OCI-LY7 (cell line): ENCODE results near the gene CACNA1D. TPM values are rescaled to one million over a fixed set of nuclear protein-coding genes. Genes with fewer than 3 reads are reported as not detected.

Experiments used
- BruUV-seq: library from RNA; stranded (reverse); fragments of 400-500 nt; replicated peaks from 2 replicates; lab custom pipeline; 2021; lab: Mats Ljungman, UMichigan
- CTCF ChIA-PET: fragments of 300-600 bp; sonication (Branson Sonifier 250); formaldehyde crosslinking; loops from one replicate; lab custom pipeline; 2022; ENCODE audit warnings: antibody characterized with exemption; ENCODE audit not compliant: unreplicated experiment; lab: Charles Lee
- POLR2A ChIA-PET: fragments of 300-600 bp; sonication (Branson Sonifier 250); formaldehyde crosslinking; loops from one replicate; lab custom pipeline; 2022; ENCODE audit warnings: antibody characterized with exemption; lab: Charles Lee
- DNase-seq: peaks from one replicate; pipeline ENCODE4 v3.0.0-alpha.2; 2015; ENCODE audit warnings: low spot score
- H2AFZ ChIP-seq: fragments of 200-600 bp; sonication (generic), shearing (Covaris generic); 2 replicates; pipeline ENCODE4 v1.6.1; 2014; ENCODE audit warnings: mild to moderate bottlenecking, antibody characterized with exemption, low read length, moderate library complexity
- H3K27ac ChIP-seq: fragments of 200-600 bp; sonication (generic); 2 replicates; pipeline ENCODE4 v1.5.1; 2014; ENCODE audit warnings: mixed run types, low read depth, mild to moderate bottlenecking, moderate library complexity, low read length, inconsistent platforms; ENCODE audit not compliant: poor library complexity, severe bottlenecking
- H3K36me3 ChIP-seq: fragments of 200-600 bp; sonication (generic); 2 replicates; pipeline ENCODE4 v1.6.1; 2014; ENCODE audit warnings: mild to moderate bottlenecking, antibody characterized with exemption, low read length, moderate library complexity, mixed read lengths; ENCODE audit not compliant: insufficient read depth
- H3K4me1 ChIP-seq: fragments of 200-600 bp; sonication (generic); 2 replicates; pipeline ENCODE4 v1.5.1; 2014; ENCODE audit warnings: mild to moderate bottlenecking, low read length; ENCODE audit not compliant: insufficient read depth, poor library complexity, severe bottlenecking
- H3K4me2 ChIP-seq: fragments of 200-600 bp; sonication (generic); 2 replicates; pipeline ENCODE4 v1.6.1; 2014; ENCODE audit warnings: mild to moderate bottlenecking, low read length
- H3K4me3 ChIP-seq: fragments of 200-600 bp; sonication (generic); 2 replicates; pipeline ENCODE4 v1.5.1; 2014; ENCODE audit warnings: mild to moderate bottlenecking, low read depth, low read length; ENCODE audit not compliant: poor library complexity, severe bottlenecking
- H3K79me2 ChIP-seq: fragments of 200-600 bp; sonication (generic); 2 replicates; pipeline ENCODE4 v1.6.1; 2016; ENCODE audit warnings: low read depth, mild to moderate bottlenecking, low read length, moderate library complexity, mixed read lengths; ENCODE audit not compliant: insufficient read depth
- H3K9me2 ChIP-seq: fragments of 200-600 bp; sonication (generic); 2 replicates; pipeline ENCODE4 v1.6.1; 2016; ENCODE audit warnings: mild to moderate bottlenecking, low read length, mixed read lengths; ENCODE audit not compliant: insufficient read depth
- H3K9me3 ChIP-seq: fragments of 200-600 bp; sonication (generic); 2 replicates; pipeline ENCODE4 v1.6.1; 2014; ENCODE audit warnings: mild to moderate bottlenecking, mixed run types, low read length, mixed read lengths
- H4K20me1 ChIP-seq: fragments of 200-600 bp; sonication (generic); 2 replicates; pipeline ENCODE4 v1.6.1; 2014; ENCODE audit warnings: mild to moderate bottlenecking, antibody characterized with exemption, low read length, moderate library complexity, mixed read lengths; ENCODE audit not compliant: insufficient read depth
- EZH2phosphoT487 ChIP-seq: fragments of 200-600 bp; sonication (generic); IDR thresholded peaks from 2 replicates; pipeline ENCODE4 v1.6.1; 2018; ENCODE audit warnings: low read depth, borderline replicate concordance, mild to moderate bottlenecking, mixed run types, antibody characterized with exemption, low read length, moderate library complexity, mixed read lengths
- intact Hi-C: fragments of 100-400 bp; cut with micrococcal nuclease; formaldehyde crosslinking; loops from one replicate; pipeline ENCODE4 v1.10.0; 2022; ENCODE audit not compliant: unreplicated experiment
- total RNA-seq, 2 experiments: library from RNA; depleted of rRNA in 1 of 2; stranded (reverse); fragments of >200 nt in 1 of 2; shearing (Covaris generic) in 1 of 2; gene quantifications; 2 replicates each; pipeline ENCODE4 v1.2.3, GENCODE V29; 2014 to 2022
- TF ChIP-seq, protein P1 (sequence below): fragments of 200-600 bp; sonication (generic); conservative IDR thresholded peaks from 2 replicates; pipeline ENCODE4 v1.5.1; 2014; ENCODE audit warnings: mild to moderate bottlenecking, antibody characterized with exemption, low read length, moderate library complexity, mixed read lengths

CACNA1D gene
- total RNA-seq, 2 experiments from 2014 or later: 0.42 TPM; not detected in 1

DNA sequence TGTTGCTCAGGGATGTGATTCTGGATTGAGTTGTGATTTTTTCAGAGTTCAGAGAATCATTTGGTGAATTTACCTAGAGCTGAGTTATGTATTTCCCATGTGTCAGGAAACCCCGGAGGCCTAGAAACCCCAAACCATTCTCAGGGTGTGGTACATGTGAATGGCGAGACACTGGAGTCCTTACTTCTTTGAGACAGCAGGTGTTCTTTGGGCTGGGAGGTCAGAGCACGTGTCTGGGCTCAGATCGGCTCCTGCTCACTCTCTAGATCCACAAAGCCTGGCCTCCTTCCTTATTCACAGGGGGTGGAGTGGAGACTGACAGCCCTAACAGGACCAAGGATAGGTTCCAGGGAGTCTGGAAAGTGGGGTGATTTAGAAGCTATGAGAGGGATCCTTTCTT is 206.0 kb downstream of the CACNA1D start:
- Histone ChIP-seq H4K20me1 (no peaks in the 10 kb centered on the region), H3K4me1 (no peaks in the 10 kb centered on the region), H3K4me2 (no peak overlapping the region), H3K4me3 (no peak overlapping the region), H3K27ac (no peak overlapping the region), H3K9me2 (no peaks in the 10 kb centered on the region), H3K9me3 (no peaks in the 10 kb centered on the region), H2AFZ (no peak overlapping the region), H3K79me2 (no peaks in the 10 kb centered on the region), H3K36me3 (no peaks in the 10 kb centered on the region)
- intact Hi-C loops: no loop called here
- TF ChIP-seq EZH2phosphoT487: no peak
- TF ChIP-seq, protein P1, sequence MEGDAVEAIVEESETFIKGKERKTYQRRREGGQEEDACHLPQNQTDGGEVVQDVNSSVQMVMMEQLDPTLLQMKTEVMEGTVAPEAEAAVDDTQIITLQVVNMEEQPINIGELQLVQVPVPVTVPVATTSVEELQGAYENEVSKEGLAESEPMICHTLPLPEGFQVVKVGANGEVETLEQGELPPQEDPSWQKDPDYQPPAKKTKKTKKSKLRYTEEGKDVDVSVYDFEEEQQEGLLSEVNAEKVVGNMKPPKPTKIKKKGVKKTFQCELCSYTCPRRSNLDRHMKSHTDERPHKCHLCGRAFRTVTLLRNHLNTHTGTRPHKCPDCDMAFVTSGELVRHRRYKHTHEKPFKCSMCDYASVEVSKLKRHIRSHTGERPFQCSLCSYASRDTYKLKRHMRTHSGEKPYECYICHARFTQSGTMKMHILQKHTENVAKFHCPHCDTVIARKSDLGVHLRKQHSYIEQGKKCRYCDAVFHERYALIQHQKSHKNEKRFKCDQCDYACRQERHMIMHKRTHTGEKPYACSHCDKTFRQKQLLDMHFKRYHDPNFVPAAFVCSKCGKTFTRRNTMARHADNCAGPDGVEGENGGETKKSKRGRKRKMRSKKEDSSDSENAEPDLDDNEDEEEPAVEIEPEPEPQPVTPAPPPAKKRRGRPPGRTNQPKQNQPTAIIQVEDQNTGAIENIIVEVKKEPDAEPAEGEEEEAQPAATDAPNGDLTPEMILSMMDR: no peak
- ChIA-PET POLR2A (interaction anchor here (0.7 to 1.5 kb wide), 2 partner anchors 21 to 142 kb away, joined by 3 to 5 read pairs; no protein-coding TSS in a partner anchor), CTCF (no interaction called here)
- BruUV-seq: no TSS peak
- DNase-seq: no peak

DNA sequence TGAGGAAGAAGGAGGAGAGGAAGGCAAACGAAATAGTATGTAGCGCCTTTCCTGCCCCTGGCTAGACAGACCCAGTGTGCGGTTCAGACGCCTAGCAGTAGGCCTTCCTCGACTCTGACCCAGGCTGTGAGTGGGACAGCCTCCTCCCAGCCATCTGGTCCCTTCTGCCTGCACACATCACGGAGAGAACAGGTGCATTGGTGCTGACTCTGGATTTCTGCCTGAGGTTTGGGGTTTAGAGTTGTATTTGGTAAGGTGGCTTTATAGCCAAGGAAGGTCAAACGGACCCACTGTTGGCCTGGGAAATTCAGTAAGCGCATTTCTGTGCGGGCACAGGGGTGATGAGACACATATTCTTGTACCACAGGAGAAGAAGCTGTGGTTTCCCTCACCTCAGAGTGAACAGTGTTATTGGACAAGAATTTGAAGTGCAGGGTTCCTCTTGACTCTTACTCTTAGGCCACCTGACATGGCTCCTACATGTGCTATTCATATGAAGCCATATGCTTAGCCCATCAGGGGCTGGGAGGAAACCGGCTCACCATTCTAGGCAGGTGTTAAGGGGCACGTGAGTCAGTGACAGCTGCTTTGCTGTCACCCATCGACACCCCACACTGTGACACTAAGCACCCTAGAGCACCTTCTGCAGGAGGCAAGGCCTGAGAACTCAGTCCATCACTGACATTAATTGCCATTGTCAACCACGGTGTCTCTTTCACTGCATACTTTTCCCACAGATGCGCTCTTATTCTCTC is 208.5 kb downstream of the CACNA1D start:
- no peak overlapping the region for H3K27ac ChIP-seq
- H3K4me2 ChIP-seq: no peak overlapping the region
- intact Hi-C loops: no loop called here
- no peaks in the 10 kb centered on the region for H3K36me3 ChIP-seq
- H4K20me1 ChIP-seq: no peaks in the 10 kb centered on the region
- no peaks in the 10 kb centered on the region for H3K9me3 ChIP-seq
- H3K9me2 ChIP-seq: no peaks in the 10 kb centered on the region
- H3K4me1 ChIP-seq: no peaks in the 10 kb centered on the region
- no TSS peak for BruUV-seq
- H2AFZ ChIP-seq: no peak overlapping the region
- no peak for DNase-seq
- CTCF ChIA-PET: no interaction called here
- H3K4me3 ChIP-seq: no peak overlapping the region
- H3K79me2 ChIP-seq: no peaks in the 10 kb centered on the region
- POLR2A ChIA-PET: no interaction called here
- no peak for TF ChIP-seq EZH2phosphoT487
- TF ChIP-seq, protein P1: no peak

DNA sequence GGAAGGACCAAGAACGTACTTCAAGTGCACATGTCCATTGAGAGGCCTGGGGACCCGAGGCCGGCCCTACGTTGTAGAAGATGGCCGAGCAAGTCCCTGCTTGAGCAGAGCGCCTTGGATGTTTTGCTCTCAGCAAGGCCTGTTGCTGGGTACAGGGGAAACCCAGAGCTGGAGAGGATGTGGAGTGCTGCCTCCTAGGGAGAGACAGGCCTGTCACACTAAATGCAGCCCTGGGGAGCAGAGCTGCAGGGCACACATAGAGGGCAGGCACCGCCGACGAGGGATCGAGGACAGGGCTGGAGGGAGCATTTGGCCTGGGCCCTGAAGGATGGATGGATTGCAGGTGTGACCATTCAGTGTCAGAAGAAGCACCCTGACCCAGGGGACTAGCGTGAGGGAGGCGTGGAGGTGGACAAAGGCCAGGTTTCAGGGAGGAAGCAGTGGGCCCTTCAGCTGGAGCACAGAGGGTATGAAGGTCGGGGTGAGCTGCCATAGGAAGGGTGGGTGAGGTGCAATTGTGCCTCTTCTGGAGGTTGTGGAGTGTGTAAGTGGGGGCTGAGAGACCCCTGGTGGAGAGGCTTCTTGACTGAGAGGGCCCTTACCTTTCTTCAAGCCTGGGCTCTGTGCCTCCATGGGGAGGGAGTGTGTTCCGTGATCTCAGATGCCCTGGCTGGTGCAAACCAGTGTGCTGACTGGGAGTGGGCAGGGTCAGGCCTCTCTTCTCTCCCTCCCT is 209.4 kb downstream of the CACNA1D start:
- CTCF ChIA-PET: interaction anchor here (0.6 kb wide), 1 partner anchor 24 kb away, joined by 3 read pairs; no protein-coding TSS in a partner anchor
- Histone ChIP-seq H4K20me1 (no peaks in the 10 kb centered on the region), H2AFZ (no peak overlapping the region), H3K9me2 (no peaks in the 10 kb centered on the region), H3K9me3 (no peaks in the 10 kb centered on the region), H3K36me3 (no peaks in the 10 kb centered on the region), H3K79me2 (no peaks in the 10 kb centered on the region), H3K4me3 (no peak overlapping the region), H3K27ac (no peak overlapping the region), H3K4me1 (no peaks in the 10 kb centered on the region), H3K4me2 (no peak overlapping the region)
- intact Hi-C loops: no loop called here
- no peak for DNase-seq
- no TSS peak for BruUV-seq
- POLR2A ChIA-PET: no interaction called here
- no peak for TF ChIP-seq EZH2phosphoT487
- TF ChIP-seq, protein P1: no peak
